ENCODE measurements around the gene GALNT15. TPM values are rescaled to one million over a fixed set of nuclear protein-coding genes. Genes with fewer than 3 reads are reported as not detected.

Gene GALNT15, protein sequence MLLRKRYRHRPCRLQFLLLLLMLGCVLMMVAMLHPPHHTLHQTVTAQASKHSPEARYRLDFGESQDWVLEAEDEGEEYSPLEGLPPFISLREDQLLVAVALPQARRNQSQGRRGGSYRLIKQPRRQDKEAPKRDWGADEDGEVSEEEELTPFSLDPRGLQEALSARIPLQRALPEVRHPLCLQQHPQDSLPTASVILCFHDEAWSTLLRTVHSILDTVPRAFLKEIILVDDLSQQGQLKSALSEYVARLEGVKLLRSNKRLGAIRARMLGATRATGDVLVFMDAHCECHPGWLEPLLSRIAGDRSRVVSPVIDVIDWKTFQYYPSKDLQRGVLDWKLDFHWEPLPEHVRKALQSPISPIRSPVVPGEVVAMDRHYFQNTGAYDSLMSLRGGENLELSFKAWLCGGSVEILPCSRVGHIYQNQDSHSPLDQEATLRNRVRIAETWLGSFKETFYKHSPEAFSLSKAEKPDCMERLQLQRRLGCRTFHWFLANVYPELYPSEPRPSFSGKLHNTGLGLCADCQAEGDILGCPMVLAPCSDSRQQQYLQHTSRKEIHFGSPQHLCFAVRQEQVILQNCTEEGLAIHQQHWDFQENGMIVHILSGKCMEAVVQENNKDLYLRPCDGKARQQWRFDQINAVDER
- total RNA-seq (2014; rRNA removed; shearing (Covaris generic)) = 0.13 TPM in 1 of 2 replicates, not detected in the other
- 0.15 and 0.20 TPM in 2 replicates for polyA plus RNA-seq (2015; cell fraction: cytosol; rRNA removed)
- polyA plus RNA-seq (2015; cell fraction: nucleus; rRNA removed) = not detected in 2 replicates

DNA sequence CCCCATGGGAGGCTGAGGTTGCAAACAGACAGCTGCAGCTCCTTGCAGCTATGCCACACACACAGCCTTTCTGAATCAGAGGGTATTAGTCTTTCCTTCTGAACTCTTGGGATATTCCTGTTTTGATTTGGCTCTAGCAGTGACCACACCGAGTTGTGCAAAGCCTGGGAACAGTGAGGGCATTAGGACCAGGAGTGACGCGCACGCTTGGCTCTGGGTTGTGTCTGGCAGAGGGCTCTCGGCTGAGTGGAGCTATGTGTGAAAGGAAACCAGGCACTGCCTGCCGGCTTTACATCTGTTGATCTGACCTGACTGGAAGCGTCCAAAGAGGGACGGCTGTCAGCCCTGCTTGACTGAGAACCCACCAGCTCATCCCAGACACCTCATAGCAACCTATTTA lies at the start of gene GALNT15:
Gene GALNT15, plus strand, starts transcription at position 292 of the 400 bp plus-strand sequence. CDS start 472 bp downstream, outside the sequence.
- in situ Hi-C loops (cut with HindIII; ENCODE audit: low pct_unique_long_range_greater_than_20kb, low sequenced_read_pairs) = no loop called here
- no peak for DNase-seq (ENCODE audit: low read depth, low spot score)

DNA sequence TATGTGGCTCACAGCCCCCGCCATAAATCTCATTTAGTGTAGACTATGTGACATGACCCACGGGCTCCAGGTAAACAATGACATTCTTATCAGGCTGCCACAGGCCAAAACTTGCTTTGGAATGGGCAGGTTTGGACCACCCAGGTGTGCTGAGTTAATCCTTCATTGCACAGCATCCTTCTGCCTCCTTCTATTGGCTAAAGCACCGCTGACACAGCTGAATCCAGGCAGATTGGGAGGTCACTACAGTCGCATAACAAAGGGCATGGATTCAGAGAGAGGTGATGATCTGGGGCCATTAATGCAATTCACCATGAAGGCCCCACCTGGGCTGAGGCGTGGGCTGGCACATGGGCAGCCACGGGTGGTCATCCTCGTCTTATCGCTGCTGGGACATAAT lies 47.8 kb upstream of the GALNT15 start:
- in situ Hi-C loops (cut with HindIII; ENCODE audit: low pct_unique_long_range_greater_than_20kb, low sequenced_read_pairs) = no loop called here
- DNase-seq (ENCODE audit: low read depth, low spot score) = no peak

DNA sequence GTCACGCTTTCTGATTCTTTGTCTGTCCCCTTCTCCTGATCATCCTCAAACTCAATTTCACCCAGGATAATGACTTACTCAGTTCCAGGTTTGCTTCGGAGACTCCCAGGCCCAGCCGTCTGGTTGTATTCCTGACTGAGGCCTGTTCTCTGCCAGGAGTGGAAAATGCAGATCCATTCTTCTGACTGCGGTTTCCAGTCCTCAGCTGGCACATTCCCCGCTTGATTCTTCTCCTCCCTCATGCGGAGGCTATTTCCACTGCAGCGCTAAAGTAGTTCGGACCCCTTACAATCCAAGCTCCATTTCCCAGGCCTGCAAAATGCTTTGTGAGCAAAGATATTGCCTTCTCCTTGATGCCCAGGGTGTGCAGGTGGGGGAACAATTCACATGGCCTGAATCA lies 47.2 kb upstream of the GALNT15 start:
- in situ Hi-C loops (cut with HindIII; ENCODE audit: low pct_unique_long_range_greater_than_20kb, low sequenced_read_pairs) = no loop called here

DNA sequence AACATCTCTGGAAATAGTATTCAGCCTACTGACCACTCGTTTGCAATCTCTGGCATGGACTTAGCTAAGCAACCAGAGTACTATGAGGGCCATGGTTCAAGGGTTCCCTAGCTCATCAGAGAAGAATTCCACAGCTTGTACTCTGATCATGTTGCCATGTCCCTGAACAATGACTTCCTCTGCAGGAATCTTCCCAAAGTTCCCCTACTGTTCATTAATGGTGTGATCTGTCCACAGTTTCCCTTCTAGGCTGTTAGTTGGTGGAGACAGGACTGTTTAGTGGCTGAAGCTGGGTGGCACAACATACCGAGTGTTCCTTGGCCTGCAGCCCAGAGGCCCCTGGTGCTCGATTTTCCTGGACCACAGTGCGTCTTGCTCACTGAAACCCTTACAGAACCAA lies 44.4 kb upstream of the GALNT15 start:
- no peak for DNase-seq (ENCODE audit: low read depth, low spot score)
- in situ Hi-C loops (cut with HindIII; ENCODE audit: low pct_unique_long_range_greater_than_20kb, low sequenced_read_pairs) = no loop called here

More for the DNA sequence above, 47.2 kb upstream of the GALNT15 start:
- DNase-seq (ENCODE audit: low read depth, low spot score) = no peak

DNA sequence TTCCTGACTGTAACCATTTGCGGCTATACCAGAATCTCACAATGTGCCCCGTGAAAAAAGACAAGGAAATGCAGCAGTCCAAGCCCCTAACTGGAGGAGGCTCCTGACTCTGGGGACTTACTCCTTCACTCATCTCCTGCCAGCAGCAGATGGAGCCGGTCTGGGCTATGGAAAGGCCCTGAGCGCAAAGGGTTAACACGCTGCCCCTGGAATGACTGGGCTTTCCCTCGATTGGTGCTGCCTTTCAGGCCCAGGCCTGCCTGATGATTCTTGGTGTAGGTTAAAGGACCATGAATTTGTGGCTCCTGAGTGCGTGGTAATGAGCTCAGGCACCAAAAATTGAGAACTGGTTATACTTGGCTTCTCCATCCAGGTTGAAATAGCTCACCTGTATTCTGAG lies 42.3 kb upstream of the GALNT15 start:
- no peak for DNase-seq (ENCODE audit: low read depth, low spot score)
- in situ Hi-C loops (cut with HindIII; ENCODE audit: low pct_unique_long_range_greater_than_20kb, low sequenced_read_pairs) = no loop called here

DNA sequence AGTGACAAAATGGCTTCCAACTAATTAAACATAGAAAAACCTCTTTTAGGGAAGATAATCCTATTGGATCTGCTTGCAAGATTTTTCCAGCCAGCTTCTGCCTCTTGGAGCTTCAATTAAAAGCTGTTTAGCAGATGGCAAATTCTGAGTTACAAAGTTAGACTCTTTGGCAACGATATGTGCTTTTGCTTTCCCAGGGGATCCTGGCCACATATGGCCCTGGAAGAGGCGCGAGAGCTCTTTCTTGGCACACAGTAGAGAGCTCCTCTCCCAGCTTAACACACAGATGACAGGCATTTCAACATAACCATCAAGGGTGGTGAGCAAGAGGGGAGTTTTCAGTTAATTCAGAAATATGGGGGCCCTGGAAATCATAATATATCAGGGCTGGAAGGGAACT lies 41.6 kb upstream of the GALNT15 start:
- no peak for DNase-seq (ENCODE audit: low read depth, low spot score)
- in situ Hi-C loops (cut with HindIII; ENCODE audit: low pct_unique_long_range_greater_than_20kb, low sequenced_read_pairs) = no loop called here

DNA sequence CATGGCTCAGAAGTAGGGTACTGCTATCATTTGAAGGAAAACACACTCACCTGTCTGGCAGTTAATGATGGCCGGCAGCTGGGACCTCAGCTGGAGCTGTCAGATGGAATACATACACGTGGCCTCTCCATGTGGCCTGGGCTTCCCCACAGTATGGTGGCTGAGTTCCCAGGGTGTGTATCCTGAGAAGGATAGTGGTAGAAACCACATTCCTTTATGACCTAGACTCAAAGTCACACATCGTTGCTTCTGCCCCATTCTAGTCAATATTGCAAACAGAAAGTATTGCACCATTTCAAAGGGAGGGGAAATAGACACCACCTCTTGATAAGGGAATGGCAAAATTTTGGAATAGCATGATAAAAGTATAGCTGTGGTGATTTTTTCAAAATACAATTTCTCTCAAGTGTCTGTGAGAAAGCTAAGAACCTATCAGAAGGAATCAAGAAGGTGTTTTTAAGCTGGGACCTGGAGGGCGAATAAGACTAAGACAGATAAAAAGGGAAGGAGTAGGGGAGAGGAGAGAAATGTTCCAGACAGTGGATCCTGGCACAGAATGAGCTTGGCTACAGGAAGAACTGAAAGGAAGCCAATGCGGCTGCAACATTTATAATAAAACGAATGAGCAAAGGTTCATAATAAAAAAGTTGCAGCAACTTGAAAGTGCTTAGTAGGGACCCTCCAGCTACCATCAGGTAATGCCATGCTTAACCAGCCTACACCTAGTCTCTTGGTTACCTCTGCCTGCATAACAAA lies 40.1 kb upstream of the GALNT15 start:
- in situ Hi-C loops (cut with HindIII; ENCODE audit: low pct_unique_long_range_greater_than_20kb, low sequenced_read_pairs) = no loop called here
- DNase-seq (ENCODE audit: low read depth, low spot score) = no peak

DNA sequence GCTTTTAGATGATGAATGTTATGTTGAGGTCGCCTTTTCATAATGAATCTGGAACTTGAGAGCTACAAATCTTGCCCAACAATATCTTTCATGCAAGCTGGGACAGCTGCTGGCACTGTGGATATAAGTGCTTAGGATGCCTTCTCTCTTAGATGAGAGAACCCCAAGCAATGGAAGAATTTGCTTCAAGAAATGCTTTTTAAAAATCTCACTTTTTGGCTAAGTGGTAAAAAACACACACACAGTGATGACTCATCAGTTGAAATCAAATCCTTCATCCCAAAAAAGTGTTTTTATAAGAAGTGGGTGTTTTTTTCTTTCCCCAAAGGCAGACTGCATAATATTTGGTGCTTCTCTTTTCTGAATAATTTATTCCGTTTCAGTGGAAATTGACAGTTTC lies 38.4 kb upstream of the GALNT15 start:
- in situ Hi-C loops (cut with HindIII; ENCODE audit: low pct_unique_long_range_greater_than_20kb, low sequenced_read_pairs) = no loop called here
- DNase-seq (ENCODE audit: low read depth, low spot score) = no peak

DNA sequence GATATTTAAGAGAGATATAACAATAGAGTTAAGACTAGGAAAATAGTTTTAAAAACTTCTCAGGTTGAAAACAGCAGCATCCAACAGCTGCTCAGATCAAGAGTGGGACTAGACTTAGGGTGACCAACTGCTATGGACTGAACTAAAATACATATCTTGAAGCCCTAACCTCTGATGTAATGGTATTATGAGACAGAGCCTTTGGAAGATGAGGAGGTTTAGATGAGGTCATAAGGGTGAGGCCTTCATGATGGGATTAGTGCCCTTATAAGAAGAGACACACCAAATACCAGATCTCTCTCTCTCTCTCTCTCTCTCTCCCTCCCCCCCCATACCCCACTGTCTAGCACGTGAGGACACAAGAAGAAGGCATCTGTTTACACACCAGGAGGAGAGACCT lies 37.4 kb upstream of the GALNT15 start:
- DNase-seq (ENCODE audit: low read depth, low spot score) = no peak

DNA sequence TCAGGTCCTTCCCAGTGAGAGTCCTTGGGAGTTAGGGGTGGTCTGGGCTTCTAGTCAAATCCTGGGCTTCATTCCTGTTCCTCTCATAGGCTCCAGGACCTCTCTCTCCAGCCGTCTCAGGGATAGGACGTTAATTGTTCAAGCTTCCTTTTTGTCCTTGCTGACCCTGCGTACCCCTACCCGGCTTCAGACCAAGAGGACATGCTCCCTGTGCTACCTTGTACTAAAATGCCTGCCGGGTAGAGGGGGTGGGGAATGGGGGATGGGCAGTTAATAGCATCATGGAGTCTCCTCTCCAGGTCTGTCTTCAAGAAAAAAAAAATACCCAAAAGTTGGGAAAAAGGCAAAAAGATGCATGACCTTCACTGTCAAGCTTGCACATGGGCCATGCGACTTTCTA lies 36.5 kb upstream of the GALNT15 start:
- in situ Hi-C loops (cut with HindIII; ENCODE audit: low pct_unique_long_range_greater_than_20kb, low sequenced_read_pairs) = no loop called here
- DNase-seq (ENCODE audit: low read depth, low spot score) = no peak

More for the DNA sequence above, 37.4 kb upstream of the GALNT15 start:
- in situ Hi-C loops (cut with HindIII; ENCODE audit: low pct_unique_long_range_greater_than_20kb, low sequenced_read_pairs) = no loop called here

DNA sequence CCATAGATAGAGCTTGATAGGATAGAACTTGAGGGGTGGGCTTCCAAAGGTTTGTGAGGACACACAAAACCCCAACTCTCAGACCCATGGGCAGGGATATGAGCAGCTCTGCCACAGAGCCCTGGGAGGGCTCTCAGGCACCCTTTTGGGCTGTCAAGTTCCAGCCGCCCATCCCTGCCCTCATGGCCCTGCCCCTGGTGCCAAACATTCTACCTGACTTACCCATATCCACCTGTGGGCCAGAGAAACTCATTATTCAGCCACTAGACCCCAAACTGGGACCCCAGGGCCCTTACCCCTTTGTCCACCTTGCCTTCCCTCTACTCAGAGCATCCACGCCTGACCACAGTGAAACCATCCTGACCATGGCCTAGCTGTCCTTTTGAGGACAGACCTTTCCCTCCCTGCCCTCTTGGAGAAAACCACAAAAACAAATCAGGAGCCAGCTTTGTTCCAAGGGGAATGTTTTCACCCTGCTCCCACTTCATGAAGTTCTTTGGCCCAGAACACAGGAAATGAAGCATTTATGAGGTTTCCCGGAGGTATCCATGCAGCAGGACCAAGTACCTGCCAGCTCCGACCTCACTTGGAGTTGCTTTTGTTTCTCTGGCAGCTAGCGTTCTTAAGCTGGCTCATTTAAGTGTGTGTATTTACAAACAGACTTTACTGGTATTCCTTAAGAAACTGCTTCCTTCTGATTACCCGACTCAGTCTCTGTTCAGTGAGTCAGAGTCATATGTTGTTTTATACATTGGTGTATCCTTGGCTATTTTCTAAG lies 34.2 kb upstream of the GALNT15 start:
- in situ Hi-C loops (cut with HindIII; ENCODE audit: low pct_unique_long_range_greater_than_20kb, low sequenced_read_pairs) = no loop called here
- no peak for DNase-seq (ENCODE audit: low read depth, low spot score)

DNA sequence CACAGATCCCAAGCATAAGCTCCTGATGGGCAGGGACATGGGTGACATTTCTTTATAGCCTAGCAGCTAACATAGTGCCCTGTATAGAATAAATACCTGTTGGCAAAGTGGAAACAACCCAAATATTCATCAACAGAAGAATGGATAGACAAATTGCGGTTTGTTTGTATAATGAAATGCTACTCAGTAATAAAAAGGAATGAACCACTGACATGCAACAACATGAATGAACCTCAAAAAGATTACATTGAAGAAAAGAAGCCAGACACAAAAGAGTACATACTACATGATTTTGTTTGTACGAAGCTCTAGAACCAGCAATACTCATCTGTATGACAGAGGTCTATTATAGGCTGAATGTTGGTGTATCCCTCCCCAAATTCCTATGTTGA lies 33.6 kb upstream of the GALNT15 start:
- DNase-seq (ENCODE audit: low read depth, low spot score) = no peak
- in situ Hi-C loops (cut with HindIII; ENCODE audit: low pct_unique_long_range_greater_than_20kb, low sequenced_read_pairs) = no loop called here

DNA sequence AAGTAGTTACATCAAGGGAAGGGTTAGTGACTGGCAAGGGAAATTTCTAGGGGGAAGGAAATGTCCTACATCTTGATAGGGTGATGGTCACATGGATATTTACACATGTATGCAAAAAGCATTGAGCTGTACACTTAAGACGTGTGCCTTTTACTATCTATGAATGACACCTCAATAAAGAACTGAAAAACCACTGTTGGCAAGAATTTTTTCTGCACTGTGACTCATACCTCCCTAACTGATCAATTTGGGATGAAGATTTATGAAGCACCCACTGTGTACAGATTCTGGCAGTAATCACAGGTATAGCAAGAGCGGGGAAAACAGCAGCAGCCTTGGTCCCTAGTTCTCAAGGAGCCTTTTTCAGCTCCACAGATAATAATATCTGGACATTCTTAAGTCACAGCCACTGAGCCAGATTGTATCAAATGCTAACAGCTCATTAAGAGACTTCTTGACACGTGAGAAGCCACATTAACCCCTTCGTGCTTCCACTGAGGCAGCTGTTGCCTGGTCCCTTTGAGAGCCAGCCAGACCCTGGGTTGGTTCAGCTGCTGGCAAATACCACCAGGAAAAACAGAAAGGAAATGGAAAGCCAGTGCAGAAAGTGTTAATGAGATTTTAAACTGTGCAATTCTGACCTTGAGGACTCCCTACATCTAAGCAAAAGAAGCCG lies 32.0 kb upstream of the GALNT15 start:
- no peak for DNase-seq (ENCODE audit: low read depth, low spot score)
- in situ Hi-C loops (cut with HindIII; ENCODE audit: low pct_unique_long_range_greater_than_20kb, low sequenced_read_pairs) = no loop called here

DNA sequence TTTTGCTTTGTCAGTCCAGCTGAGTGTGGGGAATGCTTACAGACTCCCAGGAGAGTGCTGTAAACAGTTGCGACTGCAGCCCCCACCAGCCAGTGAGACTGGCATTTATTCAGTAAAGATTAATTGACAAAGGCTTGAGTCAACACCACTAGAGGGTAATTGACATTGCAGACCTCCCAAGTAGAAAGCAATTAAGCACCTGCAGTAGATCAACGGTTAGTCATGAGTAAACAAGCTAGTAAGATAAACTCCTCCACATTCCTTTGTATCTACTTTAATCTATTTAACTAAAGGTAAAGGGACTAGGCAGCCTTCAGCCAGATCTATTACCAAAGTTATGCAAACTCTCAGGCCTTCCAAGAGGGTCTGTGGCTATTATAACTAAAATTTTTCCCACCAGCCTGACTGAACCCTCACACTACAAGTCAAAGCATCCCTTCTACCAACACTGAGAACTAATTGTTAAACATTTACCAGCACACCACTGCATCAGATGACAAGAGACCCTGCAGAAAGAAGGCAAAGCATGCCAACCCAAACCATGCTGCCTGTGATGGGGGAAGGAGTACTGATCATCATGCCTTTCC lies 30.5 kb upstream of the GALNT15 start:
- in situ Hi-C loops (cut with HindIII; ENCODE audit: low pct_unique_long_range_greater_than_20kb, low sequenced_read_pairs) = no loop called here

DNA sequence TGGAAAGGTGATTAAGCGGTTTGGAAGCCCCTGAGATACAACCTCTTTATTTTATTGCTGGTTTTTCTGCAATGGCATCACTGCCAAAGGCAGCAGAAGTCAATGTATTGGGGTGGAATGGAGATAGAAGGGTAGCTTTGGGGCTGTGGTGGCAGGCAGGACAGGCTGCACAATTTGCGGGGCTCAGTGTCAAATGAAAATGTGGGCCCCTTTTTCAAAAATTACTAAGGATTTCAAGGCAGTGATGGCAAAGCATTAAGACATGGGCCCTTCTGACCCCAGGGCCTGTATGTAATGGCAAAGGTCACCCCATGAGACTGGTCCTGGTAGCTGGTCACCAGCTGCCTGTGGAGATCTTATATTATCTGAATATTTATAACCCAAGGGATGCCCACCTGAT lies 29.3 kb upstream of the GALNT15 start:
- DNase-seq (ENCODE audit: low read depth, low spot score) = no peak
- in situ Hi-C loops (cut with HindIII; ENCODE audit: low pct_unique_long_range_greater_than_20kb, low sequenced_read_pairs) = no loop called here

More for the DNA sequence above, 30.5 kb upstream of the GALNT15 start:
- no peak for DNase-seq (ENCODE audit: low read depth, low spot score)

DNA sequence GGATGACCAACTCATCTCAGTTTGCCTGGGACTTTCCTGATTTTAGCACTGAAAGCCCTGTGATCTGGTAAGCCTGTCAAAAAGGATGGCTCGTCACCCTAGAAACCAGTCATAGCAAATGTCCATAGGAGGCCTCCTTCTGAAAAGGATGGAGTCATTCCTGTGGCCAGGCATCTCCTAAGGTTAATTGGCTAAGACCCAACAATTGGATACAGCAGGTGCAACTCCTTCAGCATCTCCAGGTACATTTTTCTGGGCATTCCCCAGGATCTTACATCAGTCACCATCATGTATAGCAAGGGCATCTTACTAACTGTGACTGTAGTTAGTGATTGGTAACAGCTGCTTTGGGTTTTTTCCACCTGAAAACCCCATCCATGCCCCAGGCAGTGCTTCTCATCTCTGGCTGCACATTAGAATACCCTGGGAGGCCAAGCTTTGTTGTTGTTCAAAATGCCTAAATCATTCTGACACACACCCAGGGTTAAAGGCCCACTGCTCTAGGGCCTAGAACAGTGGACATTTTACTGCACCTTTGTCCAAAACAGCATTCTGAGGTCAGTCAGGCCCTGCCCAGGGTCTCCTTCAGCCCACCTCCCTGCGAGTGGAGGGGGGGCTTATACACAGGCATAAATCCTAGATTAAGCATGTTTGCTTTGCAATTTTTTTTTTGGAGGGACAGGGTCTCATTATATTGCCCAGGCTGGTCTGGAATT lies 28.3 kb upstream of the GALNT15 start:
- in situ Hi-C loops (cut with HindIII; ENCODE audit: low pct_unique_long_range_greater_than_20kb, low sequenced_read_pairs) = no loop called here

More for the DNA sequence above, 28.3 kb upstream of the GALNT15 start:
- no peak for DNase-seq (ENCODE audit: low read depth, low spot score)
